ENCODE measurements around the gene RAB44.
"Not testable (repeated sequence)": the region's sequence is repeated elsewhere in the genome, so short reads cannot be mapped to it uniquely, and the experiment has no call there.

Gene RAB44

DNA sequence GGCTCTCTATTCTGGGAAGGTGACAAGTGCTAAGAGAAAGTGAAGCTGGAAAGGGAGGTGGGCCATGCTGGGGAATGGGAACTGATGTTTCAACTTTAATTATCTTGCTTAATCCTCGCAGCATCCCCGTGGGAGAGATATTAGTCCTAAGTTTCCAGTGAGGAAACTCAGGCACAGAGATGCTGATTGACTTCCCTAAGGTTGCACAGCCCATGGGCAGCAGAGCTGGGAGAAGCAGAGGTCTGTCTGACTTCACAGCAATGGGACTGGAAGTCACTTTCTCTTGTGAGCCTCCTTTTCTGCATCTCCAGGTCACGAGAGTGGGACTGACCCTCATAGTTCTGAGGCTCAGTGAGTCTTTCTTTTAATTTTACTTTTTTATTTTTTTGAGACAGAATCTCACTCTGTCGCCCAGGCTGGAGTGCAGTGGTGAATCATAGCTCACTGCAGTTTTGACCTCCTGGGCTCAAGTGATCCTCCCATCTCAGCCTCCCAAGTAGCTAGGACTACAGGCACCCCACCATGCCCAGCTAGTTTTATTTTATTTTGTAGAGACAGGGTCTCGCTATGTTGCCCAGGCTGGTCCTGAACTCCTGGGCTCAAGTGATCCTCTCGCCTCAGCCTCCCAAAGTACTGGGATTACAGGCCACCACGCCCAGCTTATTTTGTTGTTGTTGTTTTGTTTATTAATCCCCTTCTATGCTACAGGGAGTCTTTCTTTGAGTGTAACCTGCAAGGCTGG, 2.6 kb downstream of the RAB44 start:
- Mint-ChIP-seq H3K27ac (peak overlapping the region; percentile 47), H3K4me3 (no peak overlapping the region), H3K4me1 (ENCODE audit: low read depth) (peaks cover 68% of the 10 kb centered on the region), H3K27me3 (no peaks in the 10 kb centered on the region), H3K36me3 (ENCODE audit: low read depth) (no peaks in the 10 kb centered on the region), H3K9me3 (no peaks in the 10 kb centered on the region)
- intact Hi-C loops (cut with micrococcal nuclease) = no loop called here

DNA sequence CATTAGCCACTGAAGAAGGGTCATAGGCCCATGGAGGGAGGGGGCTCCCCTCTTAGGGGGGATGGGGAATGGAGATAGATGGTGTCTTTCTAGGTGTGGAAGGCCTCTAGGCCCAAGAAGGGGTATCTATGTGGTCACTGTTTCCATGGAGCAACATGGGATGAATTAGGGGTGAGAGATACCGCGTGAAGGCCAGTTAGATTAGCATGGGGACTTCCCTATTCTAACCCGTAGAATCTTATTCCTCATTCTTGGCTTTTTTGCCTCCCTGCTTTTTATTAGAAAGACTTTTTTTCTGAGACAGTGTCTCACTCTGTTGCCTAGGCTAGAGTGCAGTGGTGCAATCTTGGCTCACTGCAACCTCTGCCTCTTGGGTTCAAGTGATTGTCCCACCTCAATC, 3.2 kb downstream of the RAB44 start:
- intact Hi-C loops (cut with micrococcal nuclease) = no loop called here
- Mint-ChIP-seq H3K4me3 (peak overlapping the region; percentile 41), H3K4me1 (ENCODE audit: low read depth) (peaks cover 68% of the 10 kb centered on the region), H3K9me3 (no peaks in the 10 kb centered on the region), H3K36me3 (ENCODE audit: low read depth) (no peaks in the 10 kb centered on the region), H3K27ac (peak overlapping the region; percentile 47), H3K27me3 (no peaks in the 10 kb centered on the region)

- H3K4me3 Mint-ChIP-seq = peak overlapping the region; percentile 41
- H3K27ac Mint-ChIP-seq = peak overlapping the region; percentile 47
- no peaks in the 10 kb centered on the region for H3K9me3 Mint-ChIP-seq
- no peaks in the 10 kb centered on the region for H3K27me3 Mint-ChIP-seq
- H3K36me3 Mint-ChIP-seq (ENCODE audit: low read depth) = no peaks in the 10 kb centered on the region
- peaks cover 64% of the 10 kb centered on the region for H3K4me1 Mint-ChIP-seq (ENCODE audit: low read depth)
- intact Hi-C loops (cut with micrococcal nuclease) = no loop called here
Measured at GRCh38 chr6:36701401-36701991, 3.9 kb downstream of the RAB44 start.

DNA sequence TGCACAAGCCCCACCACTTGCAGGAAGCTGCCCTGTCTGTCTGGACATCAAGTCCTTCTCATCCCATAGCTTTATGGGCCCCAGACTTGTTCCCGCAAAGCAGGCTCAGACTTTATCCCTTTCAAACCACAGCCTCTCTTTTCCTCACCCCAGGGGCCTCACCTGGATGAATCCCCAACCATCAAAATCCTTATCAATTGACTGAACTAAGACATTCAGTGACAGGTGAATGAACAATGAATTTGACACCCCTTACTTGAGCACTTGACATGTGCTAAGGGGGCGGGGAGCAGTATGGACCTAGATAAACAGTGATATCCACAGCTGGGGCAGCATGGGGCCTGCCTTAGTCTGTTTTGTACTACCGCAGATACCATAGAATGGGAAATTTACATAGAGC, 5.0 kb downstream of the RAB44 start:
- Mint-ChIP-seq H3K27me3 (no peaks in the 10 kb centered on the region), H3K36me3 (ENCODE audit: low read depth) (no peaks in the 10 kb centered on the region), H3K27ac (no peak overlapping the region), H3K4me1 (ENCODE audit: low read depth) (peaks cover 52% of the 10 kb centered on the region), H3K4me3 (no peak overlapping the region), H3K9me3 (no peaks in the 10 kb centered on the region)
- intact Hi-C loops (cut with micrococcal nuclease) = no loop called here

DNA sequence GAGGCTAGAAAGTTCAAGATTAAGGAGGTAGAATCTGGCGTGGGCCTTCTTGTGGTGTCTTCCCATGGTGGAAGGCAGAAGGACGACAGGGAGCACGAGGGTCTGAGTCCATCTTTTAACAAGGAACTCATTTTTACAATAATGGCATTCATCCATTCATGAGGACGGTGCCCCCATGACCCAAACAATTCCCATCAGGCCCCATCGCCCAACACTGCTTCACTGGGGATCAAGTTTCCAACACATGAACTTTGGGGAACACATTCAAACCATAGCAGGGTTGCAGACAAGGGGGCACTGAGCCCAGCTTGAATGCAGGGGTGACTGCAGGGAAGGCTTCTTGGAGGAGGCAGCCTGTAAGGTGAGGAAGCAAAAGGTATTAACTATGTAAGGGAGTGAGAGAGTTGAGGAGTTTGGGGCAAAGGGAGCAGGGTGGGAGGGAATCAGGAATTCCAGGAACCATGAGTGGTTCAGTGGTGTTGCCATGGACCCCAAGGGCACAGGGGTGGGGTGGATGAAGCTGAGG, 5.5 kb downstream of the RAB44 start:
- Mint-ChIP-seq H3K27me3 (no peaks in the 10 kb centered on the region), H3K4me3 (no peak overlapping the region), H3K27ac (no peak overlapping the region), H3K4me1 (ENCODE audit: low read depth) (peaks cover 47% of the 10 kb centered on the region), H3K36me3 (ENCODE audit: low read depth) (no peaks in the 10 kb centered on the region), H3K9me3 (no peaks in the 10 kb centered on the region)
- intact Hi-C loops (cut with micrococcal nuclease) = no loop called here

DNA sequence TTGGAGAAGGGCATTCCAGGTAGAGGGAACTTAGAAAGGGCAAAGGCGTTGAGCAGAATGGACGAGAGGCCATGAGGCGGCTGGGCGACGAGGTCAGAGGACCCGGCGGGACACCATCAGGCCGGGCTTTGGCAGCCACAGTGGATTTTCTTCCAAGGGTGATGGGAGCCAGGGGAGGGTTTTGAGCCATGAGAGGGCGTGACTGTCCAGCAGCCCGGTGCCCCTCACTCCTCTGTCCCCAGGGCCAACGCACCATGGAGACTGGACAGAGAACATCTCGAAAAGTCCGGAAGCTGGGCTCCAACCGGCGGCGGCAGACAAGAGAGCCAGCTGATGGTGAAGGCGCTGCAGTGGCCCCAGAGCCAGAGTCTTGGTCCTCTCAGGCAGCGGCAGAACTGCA, 6.4 kb downstream of the RAB44 start:
- Mint-ChIP-seq H3K9me3 (no peaks in the 10 kb centered on the region), H3K36me3 (ENCODE audit: low read depth) (no peaks in the 10 kb centered on the region), H3K27me3 (no peaks in the 10 kb centered on the region), H3K4me1 (ENCODE audit: low read depth) (peaks cover 39% of the 10 kb centered on the region), H3K4me3 (no peak overlapping the region), H3K27ac (no peak overlapping the region)
- intact Hi-C loops (cut with micrococcal nuclease) = no loop called here

DNA sequence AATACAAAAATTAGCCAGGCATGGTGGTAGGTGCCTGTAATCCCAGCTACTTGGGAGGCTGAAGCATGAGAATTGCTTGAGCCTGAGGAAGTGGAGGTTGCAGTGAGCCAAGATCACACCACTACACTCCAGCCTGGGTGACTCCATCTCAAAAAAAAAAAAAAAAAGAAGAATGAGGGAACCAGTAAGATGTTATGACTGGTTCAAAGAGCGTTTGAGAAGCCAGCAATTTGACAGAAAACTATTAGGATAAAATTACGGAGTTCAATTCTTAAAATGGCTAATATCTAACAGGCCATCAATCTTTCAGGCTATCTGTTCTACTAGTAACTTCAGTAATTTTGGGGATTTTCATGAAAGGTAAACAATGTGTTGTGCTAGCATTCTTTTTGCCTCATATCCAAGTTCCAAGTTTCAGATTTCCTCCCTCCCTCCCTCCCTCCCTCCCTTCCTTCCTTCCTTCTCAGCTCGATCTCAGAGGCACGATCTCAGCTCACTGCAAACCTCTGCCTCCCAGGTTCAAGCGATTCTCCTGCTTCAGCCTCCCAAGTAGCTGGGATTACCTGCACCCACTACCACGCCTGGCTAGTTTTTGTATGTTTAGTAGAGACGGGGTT, 7.4 kb downstream of the RAB44 start:
- H3K36me3 Mint-ChIP-seq (ENCODE audit: low read depth); intact Hi-C loops (cut with micrococcal nuclease); H3K27me3 Mint-ChIP-seq; H3K9me3 Mint-ChIP-seq; H3K4me3 Mint-ChIP-seq; H3K27ac Mint-ChIP-seq: not testable (repeated sequence)
- peaks cover 29% of the 10 kb centered on the region for H3K4me1 Mint-ChIP-seq (ENCODE audit: low read depth)

DNA sequence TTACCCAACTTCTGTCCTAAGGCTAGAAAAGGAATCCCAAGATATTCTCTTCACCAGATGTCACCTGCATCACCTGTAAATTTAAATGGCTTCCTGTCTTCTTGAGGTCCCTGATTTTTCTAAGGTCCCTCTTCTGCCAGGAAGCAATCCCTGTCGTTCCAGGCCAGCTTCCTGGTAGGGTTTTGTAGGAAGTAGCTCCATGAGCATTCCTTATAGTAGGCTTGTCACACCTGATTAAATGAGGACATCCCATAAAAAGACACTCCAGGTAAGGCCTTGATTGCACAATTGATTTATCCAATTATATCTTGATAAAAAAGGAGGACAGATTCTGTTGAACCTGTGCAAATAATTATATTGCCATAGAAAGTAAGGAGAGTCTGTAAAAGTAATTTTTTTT, 8.7 kb downstream of the RAB44 start:
- Mint-ChIP-seq H3K4me1 (ENCODE audit: low read depth) (peaks cover 19% of the 10 kb centered on the region), H3K36me3 (ENCODE audit: low read depth) (no peaks in the 10 kb centered on the region), H3K4me3 (no peak overlapping the region), H3K9me3 (no peaks in the 10 kb centered on the region), H3K27ac (no peak overlapping the region), H3K27me3 (no peaks in the 10 kb centered on the region)
- intact Hi-C loops (cut with micrococcal nuclease) = no loop called here

GRCh38 chr6:36712816-36713215, 15.2 kb downstream of the RAB44 start:
- H3K36me3 Mint-ChIP-seq (ENCODE audit: low read depth) = peaks cover under 1% of the 10 kb centered on the region
- H3K4me1 Mint-ChIP-seq (ENCODE audit: low read depth) = no peaks in the 10 kb centered on the region
- intact Hi-C loops (cut with micrococcal nuclease) = no loop called here
- H3K27me3 Mint-ChIP-seq = no peaks in the 10 kb centered on the region
- no peak overlapping the region for H3K4me3 Mint-ChIP-seq
- no peak overlapping the region for H3K27ac Mint-ChIP-seq
- H3K9me3 Mint-ChIP-seq = no peaks in the 10 kb centered on the region

GRCh38 chr6:36713846-36714245, 16.2 kb downstream of the RAB44 start:
- Mint-ChIP-seq H3K36me3 (ENCODE audit: low read depth) (peaks cover 5% of the 10 kb centered on the region), H3K27me3 (no peaks in the 10 kb centered on the region), H3K9me3 (no peaks in the 10 kb centered on the region), H3K4me3 (no peak overlapping the region), H3K27ac (no peak overlapping the region), H3K4me1 (ENCODE audit: low read depth) (no peaks in the 10 kb centered on the region)
- intact Hi-C loops (cut with micrococcal nuclease) = no loop called here

DNA sequence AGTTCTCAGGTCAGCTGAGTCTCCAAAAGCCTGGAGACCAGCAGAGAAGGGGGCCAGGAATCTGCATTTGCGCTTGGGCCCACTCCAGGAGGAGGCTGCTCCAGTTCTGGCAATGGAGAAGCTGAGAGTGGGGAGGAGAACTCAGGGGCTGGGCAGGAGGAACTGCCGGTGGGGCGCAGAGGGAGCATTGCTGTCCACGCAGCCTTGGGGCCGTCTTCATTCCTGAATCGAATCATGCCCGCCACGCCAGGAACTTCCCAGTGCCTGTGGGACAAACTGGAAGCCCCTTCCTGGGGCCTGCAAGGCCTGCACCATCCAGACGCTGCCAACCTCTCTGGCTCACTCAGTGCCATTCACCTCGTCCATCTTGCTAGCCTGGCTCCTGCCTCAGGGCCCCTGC, 16.9 kb downstream of the RAB44 start:
- intact Hi-C loops (cut with micrococcal nuclease) = no loop called here
- Mint-ChIP-seq H3K27me3 (no peaks in the 10 kb centered on the region), H3K27ac (no peak overlapping the region), H3K36me3 (ENCODE audit: low read depth) (peaks cover 5% of the 10 kb centered on the region), H3K9me3 (no peaks in the 10 kb centered on the region), H3K4me3 (no peak overlapping the region), H3K4me1 (ENCODE audit: low read depth) (no peaks in the 10 kb centered on the region)

GRCh38 chr6:36715469-36715868, 17.8 kb downstream of the RAB44 start:
- H3K27me3 Mint-ChIP-seq = no peaks in the 10 kb centered on the region
- no peak overlapping the region for H3K4me3 Mint-ChIP-seq
- intact Hi-C loops (cut with micrococcal nuclease) = no loop called here
- H3K9me3 Mint-ChIP-seq = no peaks in the 10 kb centered on the region
- peaks cover 5% of the 10 kb centered on the region for H3K36me3 Mint-ChIP-seq (ENCODE audit: low read depth)
- no peak overlapping the region for H3K27ac Mint-ChIP-seq
- peaks cover under 1% of the 10 kb centered on the region for H3K4me1 Mint-ChIP-seq (ENCODE audit: low read depth)

- H3K9me3 Mint-ChIP-seq = no peaks in the 10 kb centered on the region
- no peaks in the 10 kb centered on the region for H3K27me3 Mint-ChIP-seq
- H3K36me3 Mint-ChIP-seq (ENCODE audit: low read depth) = peaks cover 5% of the 10 kb centered on the region
- peaks cover 6% of the 10 kb centered on the region for H3K4me1 Mint-ChIP-seq (ENCODE audit: low read depth)
- intact Hi-C loops (cut with micrococcal nuclease) = no loop called here
- H3K4me3 Mint-ChIP-seq = no peak overlapping the region
- H3K27ac Mint-ChIP-seq = no peak overlapping the region
Measured at GRCh38 chr6:36716476-36717093, 19.0 kb downstream of the RAB44 start.

DNA sequence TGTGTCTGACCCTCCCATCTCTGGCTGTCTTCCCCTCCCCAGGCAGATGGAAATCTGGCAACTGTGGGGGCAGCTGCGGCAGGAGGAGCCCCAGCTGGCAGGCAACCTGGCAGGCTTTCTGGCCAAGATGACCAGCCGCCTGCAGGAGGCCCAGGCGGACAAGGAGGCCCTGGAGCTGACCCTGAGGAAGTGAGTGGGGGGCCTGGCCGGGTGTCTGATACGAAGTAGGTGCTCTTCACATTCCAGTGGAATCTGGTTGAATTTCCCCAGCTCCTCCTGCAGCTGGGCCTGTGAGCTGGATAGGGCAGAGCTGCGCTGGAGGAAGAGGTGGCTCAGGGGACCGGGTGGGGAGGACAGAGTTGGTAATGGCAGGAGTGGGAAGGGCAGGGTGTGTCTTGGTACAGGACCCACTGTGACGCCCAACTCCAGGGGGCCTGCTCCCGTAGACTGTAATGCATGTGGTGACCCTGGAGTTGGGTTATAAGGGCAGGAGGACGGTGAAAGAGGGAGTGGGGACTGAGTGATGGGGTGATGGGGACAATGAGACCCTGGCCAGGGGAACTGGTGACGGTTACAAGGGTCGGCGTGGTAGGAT, 19.7 kb downstream of the RAB44 start:
- H3K36me3 Mint-ChIP-seq (ENCODE audit: low read depth) = peaks cover 5% of the 10 kb centered on the region
- H3K9me3 Mint-ChIP-seq = no peaks in the 10 kb centered on the region
- peaks cover 6% of the 10 kb centered on the region for H3K4me1 Mint-ChIP-seq (ENCODE audit: low read depth)
- intact Hi-C loops (cut with micrococcal nuclease) = no loop called here
- H3K27ac Mint-ChIP-seq = no peak overlapping the region
- no peak overlapping the region for H3K4me3 Mint-ChIP-seq
- no peaks in the 10 kb centered on the region for H3K27me3 Mint-ChIP-seq
